Neural progenitor cell (in vitro differentiated cells): ENCODE results near the gene FAM76A. TPM values are rescaled to one million over a fixed set of nuclear protein-coding genes. Genes with fewer than 3 reads are reported as not detected.
"Not testable (repeated sequence)": the region's sequence is repeated elsewhere in the genome, so short reads cannot be mapped to it uniquely, and the experiment has no call there.

Experiments used
- DNase-seq: peaks from one replicate; pipeline ENCODE4 v3.0.0-alpha.2; 2016; ENCODE audit warnings: low spot score
- H2AFZ ChIP-seq: fragments of 200-600 bp; sonication (generic); replicated peaks from 2 replicates; pipeline ENCODE4 v1.6.1; 2016; ENCODE audit warnings: antibody characterized with exemption
- H3F3A ChIP-seq: fragments of 200-600 bp; sonication (generic); 2 replicates; pipeline ENCODE4 v1.6.1; 2016; ENCODE audit warnings: antibody characterized with exemption, low read depth
- H3K27ac ChIP-seq: fragments of 200-600 bp; sonication (generic); 2 replicates; pipeline ENCODE4 v1.5.1; 2016; ENCODE audit warnings: mild to moderate bottlenecking
- H3K27me3 ChIP-seq: fragments of 200-600 bp; sonication (generic); 2 replicates; pipeline ENCODE4 v1.6.1; 2016; ENCODE audit warnings: mild to moderate bottlenecking, moderate library complexity
- H3K36me3 ChIP-seq: fragments of 200-600 bp; sonication (generic); 2 replicates; pipeline ENCODE4 v1.5.1; 2016
- H3K4me1 ChIP-seq: fragments of 200-600 bp; sonication (generic); 2 replicates; pipeline ENCODE4 v1.6.1; 2016; ENCODE audit warnings: mixed run types
- H3K4me2 ChIP-seq: fragments of 200-600 bp; sonication (generic); 2 replicates; pipeline ENCODE4 v1.6.1; 2016
- H3K4me3 ChIP-seq: fragments of 200-600 bp; sonication (generic); 2 replicates; pipeline ENCODE4 v1.5.1; 2016
- H3K79me2 ChIP-seq: fragments of 200-600 bp; sonication (generic); 2 replicates; pipeline ENCODE4 v1.6.1; 2016; ENCODE audit warnings: low read depth
- H3K9ac ChIP-seq: fragments of 200-600 bp; sonication (generic); 2 replicates; pipeline ENCODE4 v1.6.1; 2016
- H3K9me3 ChIP-seq: fragments of 200-600 bp; sonication (generic); 2 replicates; pipeline ENCODE4 v1.5.1; 2016; ENCODE audit warnings: low read depth
- H4K20me1 ChIP-seq: fragments of 200-600 bp; sonication (generic); 2 replicates; pipeline ENCODE4 v1.6.1; 2016; ENCODE audit warnings: low read depth
- H3K27ac Mint-ChIP-seq: 3 replicates; pipeline ENCODE4 v1.8.0; 2021; ENCODE audit warnings: mixed read lengths
- H3K27me3 Mint-ChIP-seq: 2 replicates; pipeline ENCODE4 v1.8.0; 2022; ENCODE audit warnings: low read depth, mild to moderate bottlenecking, inconsistent platforms, moderate library complexity, mixed read lengths; ENCODE audit not compliant: insufficient read depth
- H3K36me3 Mint-ChIP-seq: 3 replicates; pipeline ENCODE4 v1.8.0; 2021; ENCODE audit warnings: mixed read lengths
- H3K4me1 Mint-ChIP-seq: 3 replicates; pipeline ENCODE4 v1.8.0; 2021; ENCODE audit warnings: mixed read lengths
- H3K4me3 Mint-ChIP-seq: 3 replicates; pipeline ENCODE4 v1.8.0; 2021; ENCODE audit warnings: mild to moderate bottlenecking, moderate library complexity, mixed read lengths
- H3K9me3 Mint-ChIP-seq: 3 replicates; pipeline ENCODE4 v1.8.0; 2020; ENCODE audit warnings: mixed read lengths
- EZH2 ChIP-seq: fragments of 200-600 bp; sonication (generic); IDR thresholded peaks from 2 replicates; pipeline ENCODE4 v1.6.1; 2017; ENCODE audit warnings: antibody characterized with exemption, mild to moderate bottlenecking, moderate library complexity
- EZH2phosphoT487 ChIP-seq: fragments of 200-600 bp; sonication (generic); IDR thresholded peaks from 2 replicates; pipeline ENCODE4 v1.6.1; 2017; ENCODE audit warnings: antibody characterized with exemption
- total RNA-seq: library from RNA; depleted of rRNA; stranded (reverse); fragments of >200 nt; gene quantifications from 2 replicates; pipeline ENCODE4 v1.2.3, GENCODE V29; 2015; ENCODE audit warnings: low replicate concordance
- TF ChIP-seq, protein P1 (sequence below): fragments of 200-600 bp; sonication (generic); IDR thresholded peaks from 2 replicates; pipeline ENCODE4 v1.5.1; 2017; ENCODE audit warnings: antibody characterized with exemption, mild to moderate bottlenecking

The FAM76A gene
- 13.6 and 28.2 TPM in 2 replicates for total RNA-seq

DNA sequence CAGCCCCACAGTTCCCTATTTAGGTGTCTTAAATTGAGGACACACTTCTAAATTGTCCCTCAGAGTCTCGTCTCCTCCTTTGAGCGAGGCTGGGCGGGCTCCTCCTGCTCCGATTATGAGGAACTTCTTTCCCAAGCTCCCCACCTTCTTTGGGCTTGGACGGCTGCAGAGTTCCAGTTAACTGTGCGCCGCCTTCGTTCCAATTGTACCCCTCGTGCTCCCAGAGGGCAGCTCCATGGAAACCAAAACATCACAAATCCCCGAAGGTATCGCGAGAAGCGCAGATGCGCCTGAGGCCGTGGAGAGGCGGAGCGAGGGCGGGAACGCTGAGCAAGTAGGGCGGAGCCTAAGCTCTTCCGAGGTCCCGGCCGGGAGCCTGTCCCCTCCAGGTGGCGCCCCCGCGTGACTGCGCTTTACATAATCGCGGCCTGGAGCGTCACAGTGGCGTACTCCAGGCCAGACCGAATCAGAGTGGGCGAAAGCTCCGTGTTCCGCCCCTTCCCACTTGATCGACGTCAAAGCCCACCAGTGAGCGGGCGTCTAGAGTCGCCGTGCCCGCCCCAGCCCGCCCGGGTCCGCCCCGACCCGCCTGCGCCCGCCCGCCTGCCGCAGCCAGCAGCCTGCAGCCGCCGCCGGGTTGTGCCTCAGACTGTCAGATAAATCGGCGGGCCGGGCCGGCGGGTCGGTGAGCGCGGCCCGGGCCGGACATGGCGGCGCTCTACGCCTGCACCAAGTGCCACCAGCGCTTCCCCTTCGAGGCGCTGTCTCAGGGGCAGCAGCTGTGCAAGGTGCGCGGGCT, at the start of gene FAM76A:
Gene FAM76A, plus strand, starts transcription at position 588 of the 799 bp plus-strand sequence. Its CDS starts 120 bp downstream, at position 708.
- Mint-ChIP-seq H3K4me1 (peaks cover 22% of the 10 kb centered on the region), H3K27me3 (no peaks in the 10 kb centered on the region), H3K27ac (peak within 1 kb of the TSS; percentile 100), H3K4me3 (peak within 1 kb of the TSS; percentile 91), H3K36me3 (peaks cover 10% of the 10 kb centered on the region), H3K9me3 (no peaks in the 10 kb centered on the region)
- H3F3A ChIP-seq: peaks cover 27% of the 10 kb centered on the region
- H3K4me2 ChIP-seq: peak within 1 kb of the TSS; percentile 85
- peaks cover 13% of the 10 kb centered on the region for H3K4me1 ChIP-seq
- TF ChIP-seq, protein P1, sequence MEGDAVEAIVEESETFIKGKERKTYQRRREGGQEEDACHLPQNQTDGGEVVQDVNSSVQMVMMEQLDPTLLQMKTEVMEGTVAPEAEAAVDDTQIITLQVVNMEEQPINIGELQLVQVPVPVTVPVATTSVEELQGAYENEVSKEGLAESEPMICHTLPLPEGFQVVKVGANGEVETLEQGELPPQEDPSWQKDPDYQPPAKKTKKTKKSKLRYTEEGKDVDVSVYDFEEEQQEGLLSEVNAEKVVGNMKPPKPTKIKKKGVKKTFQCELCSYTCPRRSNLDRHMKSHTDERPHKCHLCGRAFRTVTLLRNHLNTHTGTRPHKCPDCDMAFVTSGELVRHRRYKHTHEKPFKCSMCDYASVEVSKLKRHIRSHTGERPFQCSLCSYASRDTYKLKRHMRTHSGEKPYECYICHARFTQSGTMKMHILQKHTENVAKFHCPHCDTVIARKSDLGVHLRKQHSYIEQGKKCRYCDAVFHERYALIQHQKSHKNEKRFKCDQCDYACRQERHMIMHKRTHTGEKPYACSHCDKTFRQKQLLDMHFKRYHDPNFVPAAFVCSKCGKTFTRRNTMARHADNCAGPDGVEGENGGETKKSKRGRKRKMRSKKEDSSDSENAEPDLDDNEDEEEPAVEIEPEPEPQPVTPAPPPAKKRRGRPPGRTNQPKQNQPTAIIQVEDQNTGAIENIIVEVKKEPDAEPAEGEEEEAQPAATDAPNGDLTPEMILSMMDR: peak; percentile 52
- TF ChIP-seq EZH2phosphoT487: no peak
- H3K4me3 ChIP-seq: peak within 1 kb of the TSS; percentile 96
- H3K27ac ChIP-seq: peak within 1 kb of the TSS; percentile 92
- H3K36me3 ChIP-seq: no peaks in the 10 kb centered on the region
- H2AFZ ChIP-seq: peak within 1 kb of the TSS; percentile 97
- H3K27me3 ChIP-seq: no peaks in the 10 kb centered on the region
- H3K79me2 ChIP-seq: peaks cover 10% of the 10 kb centered on the region
- H3K9me3 ChIP-seq: no peaks in the 10 kb centered on the region
- peak within 1 kb of the TSS; percentile 61 for H3K9ac ChIP-seq
- no peaks in the 10 kb centered on the region for H4K20me1 ChIP-seq
- DNase-seq: peak; percentile 100

DNA sequence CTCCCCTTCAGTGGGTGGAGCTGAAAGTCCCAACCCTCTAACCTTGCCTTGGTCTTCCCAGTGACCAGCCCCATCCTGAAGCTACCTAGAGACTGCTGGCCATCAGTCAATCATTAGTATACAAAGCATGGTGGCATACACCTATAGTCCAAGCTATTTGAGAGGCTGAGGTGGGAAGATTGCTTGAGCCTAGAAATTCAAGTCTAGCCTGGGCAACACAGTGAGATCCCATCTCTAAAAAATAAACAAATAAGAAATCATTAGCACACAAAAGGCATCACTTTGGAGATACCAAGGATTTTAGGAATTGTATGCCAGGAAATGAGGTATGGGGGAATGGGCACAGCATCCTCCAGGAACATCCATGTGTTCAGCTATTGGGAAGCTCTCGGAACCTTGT, 49.4 kb upstream of the FAM76A start:
- Histone ChIP-seq H3K79me2 (no peaks in the 10 kb centered on the region), H3K27ac (no peak overlapping the region), H3K36me3 (no peaks in the 10 kb centered on the region), H3K9me3 (peaks cover 3% of the 10 kb centered on the region), H3F3A (peaks cover 12% of the 10 kb centered on the region), H4K20me1 (no peaks in the 10 kb centered on the region), H3K27me3 (no peaks in the 10 kb centered on the region), H3K4me2 (no peak overlapping the region), H3K4me1 (peaks cover 6% of the 10 kb centered on the region), H3K9ac (no peak overlapping the region), H2AFZ (no peak overlapping the region), H3K4me3 (no peak overlapping the region)
- Mint-ChIP-seq H3K27ac (no peak overlapping the region), H3K27me3 (peaks cover 3% of the 10 kb centered on the region), H3K36me3 (peaks cover 2% of the 10 kb centered on the region), H3K9me3 (peaks cover 34% of the 10 kb centered on the region), H3K4me1 (peaks cover 18% of the 10 kb centered on the region), H3K4me3 (no peak overlapping the region)
- TF ChIP-seq EZH2 (no peak), EZH2phosphoT487 (no peak)
- TF ChIP-seq, protein P1: no peak
- DNase-seq: no peak

DNA sequence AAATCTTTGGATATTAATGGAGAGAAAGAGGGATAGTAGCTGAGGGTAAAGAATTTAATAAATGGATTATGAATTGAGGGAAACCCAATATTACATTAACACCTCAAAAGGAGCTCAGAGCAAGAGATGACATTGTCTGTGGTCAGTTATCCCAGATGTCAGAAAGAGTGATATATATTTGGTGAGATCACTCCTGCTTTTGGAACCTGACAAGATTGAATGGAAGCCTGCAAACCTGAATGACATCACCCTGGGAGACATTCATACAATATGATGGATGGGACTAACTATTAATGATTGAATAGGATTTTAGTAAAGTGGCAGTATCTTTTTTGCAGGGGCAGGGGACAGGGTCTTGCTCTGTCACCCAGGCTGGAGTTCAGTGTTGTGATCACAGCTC, 47.0 kb upstream of the FAM76A start:
- no peaks in the 10 kb centered on the region for H3K4me1 ChIP-seq
- no peaks in the 10 kb centered on the region for H3K79me2 ChIP-seq
- H3K36me3 ChIP-seq: no peaks in the 10 kb centered on the region
- H3K27me3 ChIP-seq: no peaks in the 10 kb centered on the region
- Mint-ChIP-seq H3K27me3 (peaks cover 2% of the 10 kb centered on the region), H3K36me3 (peaks cover 2% of the 10 kb centered on the region), H3K9me3 (peaks cover 47% of the 10 kb centered on the region), H3K27ac (no peak overlapping the region), H3K4me3 (no peak overlapping the region), H3K4me1 (no peaks in the 10 kb centered on the region)
- TF ChIP-seq EZH2 (no peak), EZH2phosphoT487 (no peak)
- TF ChIP-seq, protein P1: no peak
- H3K9ac ChIP-seq: no peak overlapping the region
- no peak overlapping the region for H3K27ac ChIP-seq
- H2AFZ ChIP-seq: no peak overlapping the region
- H3K4me3 ChIP-seq: no peak overlapping the region
- H3K9me3 ChIP-seq: peaks cover 7% of the 10 kb centered on the region
- no peak overlapping the region for H3K4me2 ChIP-seq
- no peaks in the 10 kb centered on the region for H3F3A ChIP-seq
- DNase-seq: no peak
- H4K20me1 ChIP-seq: no peaks in the 10 kb centered on the region

DNA sequence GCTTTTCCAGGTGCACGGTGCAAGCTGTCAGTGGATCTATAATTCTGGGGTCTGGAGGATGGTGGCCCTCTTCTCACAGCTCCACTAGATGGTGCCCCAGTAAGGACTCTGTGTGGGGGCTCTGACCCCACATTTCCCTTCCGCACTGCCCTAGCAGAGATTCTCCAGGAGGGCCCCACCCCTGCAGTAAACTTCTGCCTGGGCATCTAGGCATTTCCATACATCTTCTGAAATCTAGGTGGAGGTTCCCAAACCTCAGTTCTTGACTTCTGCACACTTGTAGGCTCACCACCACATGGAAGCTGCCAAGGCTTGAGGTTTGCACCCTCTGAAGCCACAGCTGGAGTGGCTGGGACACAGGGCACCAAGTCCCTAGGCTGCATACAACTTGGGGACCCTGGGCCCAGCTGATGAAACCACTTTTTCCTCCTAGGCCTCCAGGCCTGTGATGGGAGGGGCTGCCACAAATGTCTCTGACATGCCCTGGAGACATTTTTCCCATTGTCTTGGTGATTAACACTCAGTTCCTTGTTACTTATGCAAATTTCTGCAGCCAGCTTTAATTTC, 45.5 kb upstream of the FAM76A start:
- peaks cover 47% of the 10 kb centered on the region for H3K9me3 Mint-ChIP-seq
- H3K36me3 Mint-ChIP-seq, H3K27ac Mint-ChIP-seq, DNase-seq, H3K27me3 Mint-ChIP-seq, H3K9ac ChIP-seq, H3K9me3 ChIP-seq, H2AFZ ChIP-seq, H3K4me1 ChIP-seq, H3K4me1 Mint-ChIP-seq, H3K4me2 ChIP-seq, H3K27ac ChIP-seq, H3K36me3 ChIP-seq, H4K20me1 ChIP-seq, H3F3A ChIP-seq, H3K4me3 Mint-ChIP-seq, H3K27me3 ChIP-seq, H3K79me2 ChIP-seq, H3K4me3 ChIP-seq: not testable (repeated sequence)

DNA sequence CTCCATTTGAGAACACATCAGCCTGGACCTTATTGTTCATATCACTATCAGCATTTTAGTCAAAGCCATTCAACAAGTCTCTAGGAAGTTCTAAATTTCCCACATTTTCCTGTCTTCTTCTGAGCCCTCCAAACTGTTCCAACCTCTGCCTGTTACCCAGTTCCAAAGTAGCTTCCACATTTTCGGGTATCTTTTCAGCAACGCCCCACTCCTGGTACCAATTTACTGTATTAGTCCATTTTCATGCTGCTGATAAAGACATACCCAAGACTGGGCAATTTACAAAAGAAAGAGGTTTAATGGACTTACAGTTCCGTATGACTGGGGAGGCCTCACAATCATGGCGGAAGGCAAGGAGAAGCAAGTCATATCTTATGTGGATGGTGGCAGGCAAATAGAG, 44.2 kb upstream of the FAM76A start:
- H3F3A ChIP-seq, H3K36me3 Mint-ChIP-seq, H3K4me2 ChIP-seq, H3K9me3 ChIP-seq, H3K27me3 ChIP-seq, H3K4me3 ChIP-seq, H3K27ac ChIP-seq, H3K36me3 ChIP-seq, H3K9ac ChIP-seq, H2AFZ ChIP-seq, H3K27me3 Mint-ChIP-seq, H3K79me2 ChIP-seq, H3K4me1 Mint-ChIP-seq, H3K27ac Mint-ChIP-seq, DNase-seq, H4K20me1 ChIP-seq, H3K4me1 ChIP-seq, H3K4me3 Mint-ChIP-seq: not testable (repeated sequence)
- peaks cover 39% of the 10 kb centered on the region for H3K9me3 Mint-ChIP-seq
